NCI-H146 treated with DMSO at 0.1 percent for 48 hours (cell line): ENCODE results near the gene NACC1.

ENCODE experiments used
- DNase-seq: peaks from one replicate; lab custom pipeline; 2025; ENCODE audit not compliant: unreplicated experiment; lab: John Stamatoyannopoulos, UW

Gene NACC1

DNA sequence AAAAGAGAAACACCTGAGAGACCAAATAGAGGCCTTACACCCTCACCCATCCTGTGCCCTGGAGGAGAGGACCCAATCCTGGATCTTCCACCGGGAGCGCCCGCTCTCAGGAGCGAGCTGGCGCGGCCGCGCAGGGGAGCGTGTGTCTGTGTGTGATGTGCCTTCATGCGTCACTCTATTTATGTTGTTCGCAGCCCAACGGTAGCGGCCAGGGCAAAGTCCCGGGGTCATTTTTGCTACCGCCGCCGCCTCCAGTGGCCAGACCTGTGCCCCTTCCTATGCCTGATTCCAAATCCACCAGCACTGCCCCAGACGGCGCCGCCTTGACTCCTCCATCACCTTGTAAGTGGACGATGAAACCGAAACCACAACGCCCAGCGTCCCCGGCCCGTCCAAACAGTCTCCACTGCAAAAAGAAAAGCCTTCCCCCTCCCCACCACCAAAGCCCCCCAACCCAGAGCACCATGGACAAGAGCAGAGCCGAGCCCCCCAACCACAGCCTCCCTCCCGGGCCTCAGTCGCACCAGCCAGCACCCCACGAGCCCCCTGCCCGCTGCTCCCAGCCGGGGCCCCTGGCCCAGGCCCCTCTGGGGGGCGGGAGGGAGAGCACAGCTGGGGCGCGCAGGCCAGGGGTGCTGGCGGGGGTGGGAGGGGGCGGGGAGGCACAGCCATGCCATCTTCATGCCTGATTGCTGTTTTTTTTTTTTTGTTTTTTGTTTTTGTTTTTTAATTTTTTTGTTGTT lies 30.1 kb upstream of the NACC1 start:
- DNase-seq = no peak

GRCh38 chr19:13089139-13089856 lies 28.8 kb upstream of the NACC1 start:
- no peak for DNase-seq

GRCh38 chr19:13089857-13090507 lies 28.1 kb upstream of the NACC1 start:
- DNase-seq = no peak

GRCh38 chr19:13090511-13091231 lies 27.4 kb upstream of the NACC1 start:
- no peak for DNase-seq

- no peak for DNase-seq
Measured at GRCh38 chr19:13091400-13092157, 26.5 kb upstream of the NACC1 start.

GRCh38 chr19:13092158-13092543 lies 25.9 kb upstream of the NACC1 start:
- DNase-seq = no peak

- no peak for DNase-seq
Measured at GRCh38 chr19:13092606-13093235, 25.3 kb upstream of the NACC1 start.

DNA sequence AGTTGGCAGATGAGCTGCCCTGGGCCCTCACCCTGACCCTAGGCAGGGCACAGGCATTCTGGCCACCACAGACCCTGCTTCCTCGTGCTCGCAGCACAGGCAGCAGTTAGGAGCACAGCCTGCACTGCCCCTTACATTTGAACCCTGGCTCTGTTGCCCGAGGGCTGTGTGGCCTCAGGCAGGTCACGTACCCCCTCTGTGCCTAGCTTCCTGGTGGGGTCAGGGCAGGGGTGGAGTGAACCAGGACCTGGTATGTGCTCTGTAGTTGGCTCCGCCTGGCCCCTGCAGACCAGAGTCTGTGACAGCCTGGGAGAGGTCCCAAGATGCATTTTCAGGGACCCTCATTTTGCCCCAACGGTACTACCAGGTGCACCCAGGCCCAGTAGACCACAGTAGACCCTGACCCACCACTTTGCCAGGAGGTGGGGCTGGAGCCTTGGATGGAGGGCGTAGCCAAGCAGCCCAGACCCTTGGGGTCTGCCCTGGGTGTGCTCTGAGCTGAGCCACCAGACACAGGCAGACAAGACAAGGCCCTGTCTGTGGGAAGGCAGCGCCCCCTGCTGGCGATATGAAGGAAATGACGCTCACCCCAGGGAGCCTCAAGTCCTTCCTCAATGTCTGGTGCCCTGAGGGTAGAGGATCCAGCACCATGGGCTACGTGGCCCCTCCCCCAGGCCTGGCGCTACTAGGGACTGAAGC lies 24.5 kb upstream of the NACC1 start:
- peak; percentile 89 for DNase-seq

DNA sequence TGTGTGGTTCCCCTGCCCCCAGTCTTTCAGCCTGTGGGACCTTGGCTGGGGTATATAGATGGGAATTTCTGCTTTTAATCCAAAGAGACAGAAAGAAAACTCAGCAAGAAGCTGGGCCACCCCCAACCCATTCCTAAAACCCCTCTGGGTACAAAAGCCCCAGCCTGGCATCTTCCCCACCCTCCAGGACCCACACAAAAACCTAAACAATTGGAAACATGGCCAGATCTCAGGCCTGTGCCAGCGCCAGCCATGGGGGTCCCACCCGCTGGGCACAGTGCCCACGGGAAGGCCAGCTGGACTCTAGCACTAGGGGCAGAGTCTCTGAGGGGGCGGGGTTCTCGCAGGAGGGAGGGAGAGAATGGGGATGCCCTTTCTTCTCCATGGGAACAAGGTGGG lies 24.0 kb upstream of the NACC1 start:
- no peak for DNase-seq

- DNase-seq = peak; percentile 11
Measured at GRCh38 chr19:13094771-13095392, 23.2 kb upstream of the NACC1 start.

- peak; percentile 13 for DNase-seq
Measured at GRCh38 chr19:13095393-13095784, 22.7 kb upstream of the NACC1 start.

DNA sequence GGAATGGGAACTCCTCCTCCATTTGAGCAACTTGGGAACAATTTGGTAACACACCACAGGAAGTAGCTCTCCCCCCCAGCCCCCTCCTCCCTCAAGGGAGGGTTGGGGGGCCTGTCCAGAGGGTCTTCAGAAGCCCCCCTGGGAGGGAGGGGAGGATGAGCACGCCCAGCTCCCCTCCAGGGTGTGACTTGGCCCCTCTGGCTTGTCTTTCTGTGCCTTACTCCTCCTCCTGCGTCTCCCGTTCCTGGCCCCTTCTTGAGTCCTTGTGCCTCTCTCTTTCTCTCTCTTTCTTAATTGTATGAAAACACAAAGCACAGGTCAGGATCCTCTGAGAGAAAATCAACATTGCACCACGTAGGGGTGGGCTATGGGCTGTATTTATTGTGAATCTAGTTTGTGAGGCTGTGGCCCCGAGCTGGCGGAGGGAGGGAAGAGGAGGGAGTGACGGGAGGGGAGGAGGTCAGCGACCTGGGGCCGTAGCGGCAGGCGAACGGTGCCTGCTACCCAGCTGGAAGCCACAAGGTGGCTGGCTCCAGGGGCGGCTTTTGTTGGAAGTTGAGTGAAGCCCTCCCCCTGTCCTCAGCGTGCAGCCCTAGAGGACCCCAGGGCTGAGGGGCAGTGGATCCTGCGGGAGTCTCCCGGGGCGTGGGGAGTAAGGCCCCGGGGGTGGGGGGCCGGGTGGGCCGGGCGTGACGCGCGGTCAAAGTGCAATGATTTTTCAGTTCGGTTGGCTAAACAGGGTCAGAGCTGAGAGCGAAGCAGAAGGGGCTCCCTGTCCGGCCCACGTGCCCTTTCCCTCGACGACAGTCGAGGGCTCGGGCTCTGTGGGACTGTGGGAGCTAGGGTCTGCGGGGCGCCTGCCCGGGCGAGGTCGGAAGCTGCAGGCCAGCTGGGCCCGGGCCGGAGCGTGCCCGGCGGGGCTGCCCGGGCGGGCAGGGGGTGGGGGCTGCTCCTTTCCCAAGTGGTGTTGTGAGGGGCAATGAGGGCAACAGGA lies 21.8 kb upstream of the NACC1 start:
- peak; percentile 52 for DNase-seq

DNA sequence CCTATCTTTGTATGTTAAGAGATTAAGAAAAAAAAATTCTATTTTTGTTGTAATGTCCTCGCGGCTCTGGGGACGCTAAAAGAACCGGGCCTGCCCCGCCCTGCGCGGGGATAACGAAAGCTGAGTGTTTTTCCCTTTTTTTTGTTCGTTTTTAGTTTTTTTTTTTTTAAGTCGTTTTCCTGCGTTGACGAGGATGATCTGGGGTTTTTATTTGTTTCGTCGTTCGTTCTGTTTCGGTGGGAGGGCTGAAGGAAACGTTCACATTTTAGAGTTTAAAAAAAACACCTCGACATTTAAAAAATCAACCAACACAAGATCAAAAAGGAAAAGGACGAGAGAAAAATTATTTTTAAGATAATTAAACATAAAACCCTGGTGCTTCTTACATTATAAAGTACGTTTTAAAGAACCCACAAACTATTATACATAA lies 21.0 kb upstream of the NACC1 start:
- no peak for DNase-seq

- no peak for DNase-seq
Measured at GRCh38 chr19:13097463-13098258, 20.4 kb upstream of the NACC1 start.

- DNase-seq = no peak
Measured at GRCh38 chr19:13098277-13099072, 19.6 kb upstream of the NACC1 start.
